Daoy (cell line): ENCODE measurements around the gene ESRRA. TPM values are rescaled to one million over a fixed set of nuclear protein-coding genes. Genes with fewer than 3 reads are reported as not detected.
"Not testable (repeated sequence)": the region's sequence is repeated elsewhere in the genome, so short reads cannot be mapped to it uniquely, and the experiment has no call there.

Experiments used
- DNase-seq: peaks from one replicate; pipeline ENCODE4 v3.0.0-alpha.2; 2015; ENCODE audit warnings: low read depth
- total RNA-seq: library from RNA; depleted of rRNA; stranded (reverse); fragments of >200 nt; shearing (Covaris generic); gene quantifications from 2 replicates; pipeline ENCODE4 v1.2.3, GENCODE V29; 2014

Gene ESRRA
- total RNA-seq, 1 experiment from 2014 or later, result 37.5 TPM

DNA sequence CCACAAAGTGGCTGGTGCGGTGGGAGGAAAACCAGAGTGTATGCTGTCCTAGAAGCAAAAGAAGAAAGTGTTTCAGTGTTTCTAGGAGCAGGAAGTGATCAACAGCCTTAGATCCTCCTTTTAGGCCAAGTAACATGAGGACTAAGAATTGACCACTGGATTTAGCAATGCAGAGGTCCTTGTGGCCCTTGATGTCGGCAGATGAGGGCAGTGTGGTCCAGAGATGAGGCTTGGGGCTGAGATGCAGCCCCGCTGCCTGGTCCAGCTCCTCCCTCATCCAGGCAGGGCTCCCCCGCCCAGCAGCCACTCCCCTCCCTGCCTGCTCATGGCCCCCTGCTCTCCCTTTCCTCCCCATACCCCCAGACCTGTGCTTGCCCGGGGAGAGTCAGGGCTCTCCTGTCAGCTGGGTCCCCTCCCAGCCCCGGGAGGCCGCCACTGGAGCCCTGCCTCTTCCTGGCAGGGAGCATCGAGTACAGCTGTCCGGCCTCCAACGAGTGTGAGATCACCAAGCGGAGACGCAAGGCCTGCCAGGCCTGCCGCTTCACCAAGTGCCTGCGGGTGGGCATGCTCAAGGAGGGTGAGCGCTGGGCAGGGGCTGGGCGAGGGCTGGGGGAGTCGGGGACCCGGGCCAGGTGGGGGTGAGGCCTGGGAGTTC, 8.3 kb downstream of the ESRRA start:
- no peak for DNase-seq

DNA sequence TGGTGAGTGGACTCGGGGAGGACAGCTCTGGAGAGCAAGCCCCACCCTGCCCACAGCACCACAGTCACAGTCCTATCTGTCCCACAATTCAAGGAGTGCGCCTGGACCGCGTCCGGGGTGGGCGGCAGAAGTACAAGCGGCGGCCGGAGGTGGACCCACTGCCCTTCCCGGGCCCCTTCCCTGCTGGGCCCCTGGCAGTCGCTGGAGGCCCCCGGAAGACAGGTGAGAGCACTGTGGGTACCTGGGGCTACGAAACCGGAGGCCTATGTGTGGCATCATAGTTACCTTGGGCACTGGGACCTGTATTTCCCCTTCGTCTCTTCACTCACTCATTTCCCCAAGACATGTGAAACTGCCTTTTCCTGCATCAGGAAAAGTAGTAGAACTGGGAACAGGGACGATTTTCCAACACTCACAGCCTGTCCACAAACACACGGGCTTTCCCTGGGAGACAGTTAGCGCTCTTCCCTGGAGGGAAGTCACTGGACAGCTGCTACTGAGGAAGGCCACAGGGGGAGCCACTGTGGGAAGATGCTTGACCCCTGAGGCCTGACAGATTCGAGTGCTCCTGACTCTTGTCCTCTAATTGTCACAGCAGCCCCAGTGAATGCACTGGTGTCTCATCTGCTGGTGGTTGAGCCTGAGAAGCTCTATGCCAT, 9.0 kb downstream of the ESRRA start:
- DNase-seq, result no peak

DNA sequence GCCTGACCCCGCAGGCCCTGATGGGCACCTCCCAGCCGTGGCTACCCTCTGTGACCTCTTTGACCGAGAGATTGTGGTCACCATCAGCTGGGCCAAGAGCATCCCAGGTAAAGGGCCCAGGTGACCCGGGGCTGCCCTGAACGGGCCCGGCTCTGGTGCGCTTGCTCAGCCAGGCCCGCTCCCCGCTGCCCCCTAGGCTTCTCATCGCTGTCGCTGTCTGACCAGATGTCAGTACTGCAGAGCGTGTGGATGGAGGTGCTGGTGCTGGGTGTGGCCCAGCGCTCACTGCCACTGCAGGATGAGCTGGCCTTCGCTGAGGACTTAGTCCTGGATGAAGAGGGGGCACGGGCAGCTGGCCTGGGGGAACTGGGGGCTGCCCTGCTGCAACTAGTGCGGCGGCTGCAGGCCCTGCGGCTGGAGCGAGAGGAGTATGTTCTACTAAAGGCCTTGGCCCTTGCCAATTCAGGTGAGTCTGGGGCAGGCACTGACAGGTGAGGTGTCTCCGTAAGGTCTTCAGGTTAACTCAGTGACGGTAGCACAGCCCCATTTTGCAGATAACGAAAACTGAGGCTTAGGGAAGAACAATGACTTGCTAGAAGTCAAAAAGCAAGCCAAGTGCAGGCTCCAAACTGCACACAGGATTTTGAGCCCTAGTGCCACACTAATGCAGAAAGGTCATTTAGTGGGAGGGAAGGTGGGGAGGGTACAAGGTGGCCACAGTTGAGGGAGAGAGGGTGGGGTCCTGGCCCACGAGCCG, 9.7 kb downstream of the ESRRA start:
- DNase-seq, result no peak

DNA sequence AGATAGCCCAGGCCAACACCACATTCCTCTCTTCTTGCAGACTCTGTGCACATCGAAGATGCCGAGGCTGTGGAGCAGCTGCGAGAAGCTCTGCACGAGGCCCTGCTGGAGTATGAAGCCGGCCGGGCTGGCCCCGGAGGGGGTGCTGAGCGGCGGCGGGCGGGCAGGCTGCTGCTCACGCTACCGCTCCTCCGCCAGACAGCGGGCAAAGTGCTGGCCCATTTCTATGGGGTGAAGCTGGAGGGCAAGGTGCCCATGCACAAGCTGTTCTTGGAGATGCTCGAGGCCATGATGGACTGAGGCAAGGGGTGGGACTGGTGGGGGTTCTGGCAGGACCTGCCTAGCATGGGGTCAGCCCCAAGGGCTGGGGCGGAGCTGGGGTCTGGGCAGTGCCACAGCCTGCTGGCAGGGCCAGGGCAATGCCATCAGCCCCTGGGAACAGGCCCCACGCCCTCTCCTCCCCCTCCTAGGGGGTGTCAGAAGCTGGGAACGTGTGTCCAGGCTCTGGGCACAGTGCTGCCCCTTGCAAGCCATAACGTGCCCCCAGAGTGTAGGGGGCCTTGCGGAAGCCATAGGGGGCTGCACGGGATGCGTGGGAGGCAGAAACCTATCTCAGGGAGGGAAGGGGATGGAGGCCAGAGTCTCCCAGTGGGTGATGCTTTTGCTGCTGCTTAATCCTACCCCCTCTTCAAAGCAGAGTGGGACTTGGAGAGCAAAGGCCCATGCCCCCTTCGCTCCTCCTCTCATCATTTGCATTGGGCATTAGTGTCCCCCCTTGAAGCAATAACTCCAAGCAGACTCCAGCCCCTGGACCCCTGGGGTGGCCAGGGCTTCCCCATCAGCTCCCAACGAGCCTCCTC, 10.6 kb downstream of the ESRRA start:
- DNase-seq, result not testable (repeated sequence)

DNA sequence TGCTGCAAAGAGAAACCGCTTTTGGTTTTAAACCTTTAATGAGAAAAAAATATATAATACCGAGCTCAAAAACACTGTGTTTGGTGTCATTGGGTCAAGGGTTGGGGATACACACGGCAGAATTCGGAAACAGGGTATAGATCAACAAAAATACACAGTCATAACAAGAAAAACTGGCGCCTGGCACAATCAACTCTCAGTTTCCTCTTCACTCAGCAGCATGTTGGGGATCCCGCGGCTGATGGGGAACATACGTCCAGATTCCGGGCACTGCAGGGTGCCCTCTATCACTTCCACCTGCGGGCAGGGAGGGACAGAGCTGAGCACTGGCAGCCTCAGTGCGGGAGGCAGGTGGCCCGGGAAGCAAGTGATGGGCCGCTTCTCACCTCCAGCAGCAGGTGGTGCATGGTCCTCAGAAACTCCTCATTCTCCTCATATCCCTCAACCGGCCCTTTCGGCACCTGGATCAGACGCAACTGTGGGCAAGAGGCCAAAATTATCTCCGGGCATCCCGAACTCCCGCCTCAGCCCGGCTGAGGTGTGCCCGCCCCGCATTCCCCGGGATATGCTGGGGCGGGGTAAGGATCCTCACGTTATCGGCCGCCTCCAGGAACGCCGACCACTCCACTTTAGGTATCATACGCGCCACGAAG, 11.5 kb downstream of the ESRRA start:
- no peak for DNase-seq

DNA sequence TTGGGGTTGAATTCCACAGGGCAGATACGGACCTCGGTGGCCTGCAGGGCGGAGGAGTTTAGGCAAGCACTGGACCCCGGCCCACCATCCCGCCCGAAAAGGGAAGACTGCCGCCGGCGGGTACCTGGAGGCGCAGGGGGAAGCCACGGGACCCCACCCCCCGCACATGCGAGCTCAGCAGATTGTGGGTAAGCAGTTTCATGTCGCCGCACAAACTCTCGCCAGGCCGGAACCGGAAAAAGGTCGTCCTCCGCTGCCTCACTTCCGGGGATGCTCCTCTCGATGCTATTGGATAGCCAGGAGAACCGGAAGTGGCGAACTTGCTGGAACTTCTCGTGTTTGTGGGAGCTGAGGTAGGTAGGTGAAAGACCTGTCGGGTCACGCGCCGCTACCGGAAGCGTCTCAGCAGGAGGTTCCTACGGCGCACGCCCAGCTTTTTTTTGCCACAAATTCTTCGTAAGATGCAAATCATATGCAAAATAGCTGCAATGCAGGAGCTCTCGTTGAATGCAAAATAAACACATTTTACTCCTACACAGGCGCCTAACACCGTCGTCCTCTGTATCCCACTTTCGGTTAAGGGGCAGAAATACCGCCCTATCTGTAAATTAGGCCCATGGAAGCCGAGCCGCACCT, 12.1 kb downstream of the ESRRA start, which contains the start of gene TRMT112:
Gene TRMT112 (minus strand): TSS at position 235 of the 636 bp plus-strand sequence. CDS start 33 bp downstream, at position 202.
- DNase-seq, result peak; percentile 98

DNA sequence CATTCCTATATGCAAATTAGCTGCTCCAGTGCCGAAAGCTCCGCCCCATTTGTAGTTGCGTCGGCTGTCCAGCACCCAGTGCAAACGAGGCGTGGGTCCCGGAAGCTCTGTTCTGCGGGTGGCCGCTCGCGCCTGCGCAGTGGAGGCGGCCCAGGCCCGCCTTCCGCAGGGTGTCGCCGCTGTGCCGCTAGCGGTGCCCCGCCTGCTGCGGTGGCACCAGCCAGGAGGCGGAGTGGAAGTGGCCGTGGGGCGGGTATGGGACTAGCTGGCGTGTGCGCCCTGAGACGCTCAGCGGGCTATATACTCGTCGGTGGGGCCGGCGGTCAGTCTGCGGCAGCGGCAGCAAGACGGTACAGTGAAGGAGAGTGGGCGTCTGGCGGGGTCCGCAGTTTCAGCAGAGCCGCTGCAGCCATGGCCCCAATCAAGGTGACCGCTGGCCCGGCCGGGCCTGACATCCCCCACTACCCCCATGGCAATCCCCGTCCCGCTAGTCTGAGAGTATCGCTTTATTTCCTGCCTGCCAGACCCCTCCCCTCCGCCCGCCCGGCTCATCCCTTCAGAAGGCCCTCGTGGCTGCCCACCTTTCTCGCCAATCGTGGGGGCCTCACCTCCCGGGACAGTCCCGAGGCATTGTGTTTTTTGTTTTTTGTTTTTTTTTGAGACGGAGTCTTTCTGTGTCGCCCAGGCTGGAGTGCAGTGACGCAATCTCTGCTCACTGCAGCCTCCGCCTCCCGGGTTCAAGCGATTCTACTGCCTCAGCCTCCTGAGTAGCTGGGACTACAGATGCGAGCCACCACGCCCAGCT, 12.8 kb downstream of the ESRRA start, which contains the start of gene PRDX5:
Gene PRDX5 (plus strand): TSS at position 161 of the 805 bp plus-strand sequence. CDS start 95 bp downstream, at position 256.
- DNase-seq, result peak; percentile 98

DNA sequence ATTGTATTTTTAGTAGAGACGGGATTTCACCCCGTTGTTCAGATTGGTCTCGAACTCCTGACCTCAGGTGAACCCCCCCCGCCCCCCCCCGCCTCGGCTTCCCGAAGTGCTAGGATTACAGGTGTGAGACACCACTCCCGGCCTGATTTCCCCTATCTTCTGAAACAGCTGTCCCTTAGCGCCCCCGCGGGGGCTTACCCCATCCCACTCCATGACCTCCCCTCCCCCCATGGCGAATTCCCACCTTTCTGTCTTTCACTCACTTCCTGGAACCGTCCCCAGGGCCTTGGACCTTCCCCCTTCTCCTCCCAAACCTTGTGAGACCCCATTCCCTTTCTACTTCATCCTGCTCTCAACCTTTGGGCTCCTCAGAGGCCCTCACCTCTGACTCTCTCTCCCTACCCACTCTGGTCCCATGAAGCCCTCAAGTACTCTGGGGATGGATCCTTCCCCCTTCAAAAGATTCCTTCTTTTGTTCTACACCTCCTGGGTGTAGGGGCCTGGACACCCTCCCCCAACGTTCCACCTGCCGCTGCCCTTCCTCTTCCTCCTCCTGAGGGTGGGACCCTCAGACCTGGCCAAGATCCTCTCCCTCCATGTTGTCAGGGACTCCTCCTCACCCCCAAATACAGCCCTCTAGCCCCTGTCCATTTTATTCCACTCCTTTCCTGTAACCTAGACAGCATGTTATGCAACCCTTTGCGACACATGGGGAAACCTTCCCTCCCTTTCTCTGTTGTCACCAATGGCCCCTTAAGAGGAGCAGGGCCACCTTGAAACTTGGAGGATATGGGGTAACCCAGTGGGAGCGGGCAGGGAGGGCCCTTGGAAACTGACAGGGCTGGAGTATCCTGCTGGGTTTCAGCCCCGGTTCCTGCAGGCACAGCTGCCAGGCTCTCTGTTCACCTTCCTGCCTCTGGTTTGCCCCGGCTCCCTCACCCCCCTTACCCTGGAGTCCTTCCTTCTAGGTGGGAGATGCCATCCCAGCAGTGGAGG, 13.7 kb downstream of the ESRRA start:
- no peak for DNase-seq

DNA sequence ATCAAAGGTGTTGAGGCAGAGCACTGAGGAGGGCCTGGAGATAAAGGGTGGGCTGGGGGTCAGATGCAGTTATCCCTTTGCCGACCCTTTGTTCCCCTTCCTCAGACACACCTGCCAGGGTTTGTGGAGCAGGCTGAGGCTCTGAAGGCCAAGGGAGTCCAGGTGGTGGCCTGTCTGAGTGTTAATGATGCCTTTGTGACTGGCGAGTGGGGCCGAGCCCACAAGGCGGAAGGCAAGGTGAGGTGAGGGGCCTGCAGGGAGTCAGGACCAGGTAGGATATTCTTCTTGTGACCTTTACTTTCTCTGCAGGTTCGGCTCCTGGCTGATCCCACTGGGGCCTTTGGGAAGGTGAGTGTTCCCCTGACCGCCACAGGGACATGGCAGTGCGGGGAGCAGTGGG, 15.2 kb downstream of the ESRRA start:
- DNase-seq, result no peak

DNA sequence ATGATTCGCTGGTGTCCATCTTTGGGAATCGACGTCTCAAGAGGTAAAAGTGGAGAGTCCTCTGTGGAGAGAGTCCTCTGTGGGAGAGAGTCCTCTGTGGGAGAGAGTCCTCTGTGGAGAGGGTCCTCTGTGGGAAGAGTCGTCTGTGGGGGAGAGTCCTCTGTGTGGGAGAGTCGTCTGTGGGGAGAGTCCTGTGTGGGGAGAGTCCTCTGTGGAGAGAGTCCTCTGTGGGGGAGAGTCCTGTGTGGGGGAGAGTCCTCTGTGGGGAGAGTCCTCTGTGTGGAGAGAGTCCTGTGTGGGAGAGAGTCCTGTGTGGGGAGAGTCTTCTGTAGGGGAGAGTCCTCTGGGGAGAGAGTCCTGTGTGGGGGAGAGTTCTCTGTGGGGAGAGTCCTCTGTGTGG, 15.7 kb downstream of the ESRRA start:
- DNase-seq, result no peak

DNA sequence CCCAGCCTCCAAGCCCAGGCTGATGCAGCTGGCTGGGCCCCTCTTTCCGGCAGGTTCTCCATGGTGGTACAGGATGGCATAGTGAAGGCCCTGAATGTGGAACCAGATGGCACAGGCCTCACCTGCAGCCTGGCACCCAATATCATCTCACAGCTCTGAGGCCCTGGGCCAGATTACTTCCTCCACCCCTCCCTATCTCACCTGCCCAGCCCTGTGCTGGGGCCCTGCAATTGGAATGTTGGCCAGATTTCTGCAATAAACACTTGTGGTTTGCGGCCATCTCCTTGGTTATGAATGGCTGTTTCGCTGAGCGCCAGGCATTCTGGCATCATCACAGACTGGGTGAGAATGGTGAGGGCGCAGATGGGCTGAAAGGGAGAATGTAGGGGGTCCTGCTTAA, 16.2 kb downstream of the ESRRA start:
- peak; percentile 75 for DNase-seq

DNA sequence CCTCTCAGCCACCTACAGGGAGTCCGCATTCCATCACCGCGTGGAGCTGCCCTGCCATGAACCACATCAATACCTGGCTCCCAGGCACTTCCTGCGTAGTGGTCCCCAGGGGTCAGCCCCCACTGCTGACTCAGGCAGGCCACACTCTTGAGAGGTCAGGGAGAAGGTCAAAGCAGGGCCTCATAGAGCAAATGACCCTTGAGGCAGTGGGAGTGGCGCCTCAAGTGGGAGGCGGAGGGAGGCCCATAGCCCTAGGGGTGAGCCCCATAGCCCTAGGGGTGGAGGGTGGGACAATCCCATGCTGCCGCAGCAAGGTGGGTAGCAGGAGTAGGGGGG, 17.6 kb downstream of the ESRRA start:
- no peak for DNase-seq

DNA sequence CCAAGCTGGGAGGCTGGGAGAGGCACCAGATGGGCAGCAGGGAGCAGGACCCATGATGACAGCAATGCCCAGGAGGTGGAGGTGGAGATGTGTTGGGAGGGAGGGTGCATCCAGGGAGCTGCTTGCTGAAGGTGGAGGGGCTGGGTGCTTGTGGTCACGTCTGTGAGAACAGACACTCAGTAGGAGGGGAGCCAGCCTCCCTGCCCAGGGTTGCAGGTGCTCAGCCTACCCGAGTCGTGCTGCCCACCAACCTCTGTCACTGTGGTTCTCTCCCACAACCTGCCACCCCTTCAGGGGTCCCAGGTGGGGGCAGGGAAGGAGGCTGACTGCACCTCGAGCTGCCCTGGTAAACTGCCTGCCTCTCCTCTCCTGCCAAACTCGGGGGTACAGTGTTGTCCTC, 18.0 kb downstream of the ESRRA start:
- no peak for DNase-seq

DNA sequence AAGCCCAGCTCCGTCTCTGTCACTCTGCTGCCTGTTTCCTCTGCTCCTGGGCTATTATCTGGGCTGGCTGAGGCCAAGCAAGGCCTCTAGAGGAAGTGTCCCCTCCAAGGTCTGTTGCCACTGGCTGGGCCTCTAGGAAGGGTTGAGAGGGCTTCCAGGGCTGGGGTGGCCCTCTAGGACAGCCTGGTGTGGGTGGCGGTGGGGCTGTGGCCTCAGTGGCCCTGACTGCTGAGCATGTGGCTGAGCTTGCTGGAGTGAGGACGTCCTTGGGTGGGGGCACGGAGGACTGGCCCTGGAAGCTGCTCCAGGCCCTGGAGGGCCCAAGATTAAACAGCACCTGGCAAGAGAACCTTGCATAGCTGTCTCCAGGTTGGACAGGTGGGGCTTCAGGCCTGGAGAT, 18.7 kb downstream of the ESRRA start:
- not testable (repeated sequence) for DNase-seq

DNA sequence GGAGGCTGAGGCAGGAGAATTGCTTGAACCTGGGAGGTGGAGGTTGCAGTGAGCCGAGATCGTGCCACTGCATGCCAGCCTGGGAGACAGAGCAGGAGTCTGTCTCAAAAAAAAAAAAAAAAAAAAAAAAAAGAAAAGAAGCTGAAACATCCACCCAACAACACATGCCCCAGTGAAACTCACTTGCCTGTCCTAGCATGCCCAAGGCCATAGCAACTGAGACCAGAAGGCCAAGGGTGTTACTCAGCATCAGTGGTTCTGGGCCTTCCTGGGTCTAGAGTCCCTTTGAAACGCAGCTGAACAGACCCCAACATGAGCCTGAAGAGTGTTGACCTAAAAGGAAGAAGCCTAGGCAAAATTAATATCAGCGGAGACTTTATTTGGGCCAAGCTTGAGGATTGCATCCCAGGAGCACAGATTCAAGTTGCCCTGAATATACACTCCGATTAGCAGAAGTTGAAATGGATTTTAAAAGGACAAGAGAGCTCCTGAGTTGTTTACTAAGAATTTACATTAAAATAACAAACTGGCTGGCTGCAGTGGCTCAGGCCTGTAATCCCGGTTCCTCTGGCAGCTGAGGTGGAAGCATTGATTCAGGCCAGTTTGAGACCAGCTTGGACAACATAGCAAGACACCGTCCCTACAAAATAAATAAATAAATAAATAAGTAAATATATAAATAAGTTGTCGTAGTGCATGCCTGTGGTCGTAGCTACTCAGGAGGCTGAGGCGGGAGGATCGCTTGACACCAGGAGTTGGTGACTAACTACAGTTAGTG, 19.6 kb downstream of the ESRRA start:
- DNase-seq, result no peak

DNA sequence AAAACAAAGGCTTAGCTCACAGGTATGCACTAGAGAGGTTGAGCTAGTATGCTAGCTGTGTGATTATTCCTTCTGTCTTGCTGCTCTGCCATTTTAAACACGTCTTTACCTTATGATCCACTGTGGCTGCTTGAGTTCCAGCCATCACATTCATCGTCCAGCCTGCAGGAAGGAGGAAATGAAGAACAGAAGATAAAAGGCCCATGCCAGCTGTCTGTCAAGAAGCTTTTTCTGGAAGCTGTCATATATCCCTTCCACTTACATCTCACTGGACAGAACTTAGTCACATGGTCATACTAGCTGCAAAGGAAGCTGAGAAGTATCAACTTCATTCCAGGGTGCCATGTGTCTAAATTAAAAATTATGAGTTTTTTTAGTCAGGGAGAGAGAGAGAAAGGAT, 22.1 kb downstream of the ESRRA start:
- no peak for DNase-seq

DNA sequence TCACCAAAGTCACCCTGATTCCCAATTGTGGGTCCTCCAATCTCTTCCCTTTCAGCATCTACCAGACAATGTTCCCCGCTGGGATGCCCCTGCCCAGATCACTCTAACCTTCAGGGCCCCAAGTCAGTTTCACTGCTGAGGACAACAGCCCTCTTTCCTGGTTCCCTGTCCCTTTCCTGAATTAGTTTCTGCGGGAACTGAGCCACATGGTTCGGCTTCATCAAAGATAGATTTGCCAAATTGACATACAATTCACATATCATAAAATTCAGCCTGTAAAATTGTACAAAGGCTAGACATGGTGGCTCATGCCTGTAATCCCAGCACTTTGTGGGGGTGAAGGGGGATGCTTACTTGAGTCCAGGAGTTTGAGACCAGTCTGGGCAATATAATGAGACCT, 22.7 kb downstream of the ESRRA start:
- DNase-seq, result no peak

DNA sequence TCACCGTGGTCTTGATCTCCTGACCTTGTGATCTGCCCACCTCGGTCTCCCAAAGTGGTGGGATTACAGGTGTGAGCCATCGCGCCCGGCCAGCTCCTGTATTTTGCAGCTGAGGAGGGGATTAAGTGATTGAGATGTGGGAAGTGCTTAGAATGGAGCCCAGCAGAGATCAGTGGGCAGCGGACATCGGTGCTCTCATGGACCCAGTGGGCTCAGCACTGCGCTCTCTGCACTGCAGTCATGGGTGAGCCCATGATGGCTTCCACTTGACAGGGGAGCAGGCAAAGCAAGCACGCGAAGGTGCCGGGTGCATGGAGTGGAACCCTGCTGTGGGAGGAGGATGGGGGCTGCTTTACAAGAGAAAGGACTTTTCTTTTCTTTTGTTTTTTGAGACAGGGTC, 25.6 kb downstream of the ESRRA start:
- no peak for DNase-seq
